Right lobe of liver (tissue), 6 donors: ENCODE data around the gene PYGB. TPM values are rescaled to one million over a fixed set of nuclear protein-coding genes. Genes with fewer than 3 reads are reported as not detected.
A peak's percentile ranks its signal among the peaks of the same experiment; 100 is the strongest.

Experiments used
- ATAC-seq, 4 donors: fragments of 200-7000 bp; cut with Tn5 transposase; one replicate each; pipeline ENCODE4 v1.9.1; 2020; ENCODE audit warnings: mild to moderate bottlenecking in 4 of 4, moderate library complexity in 4 of 4
- DNase-seq, 3 donors: peaks; one replicate each; pipeline ENCODE4 v3.0.0-alpha.2; 2020
- H3K27ac ChIP-seq, 3 donors: fragments of 200-600 bp; one replicate each; pipeline ENCODE4 v1.8.0; 2022
- H3K27me3 ChIP-seq, 2 donors: fragments of 200-600 bp; one replicate each; pipeline ENCODE4 v1.8.0; 2022
- H3K36me3 ChIP-seq, 4 donors: fragments of 200-600 bp; sonication (generic) in 1 of 4; one replicate each; pipeline versions ENCODE4 v1.5.1 to v1.8.0; 2017 to 2022; ENCODE audit warnings: control low read depth in 1 of 4
- H3K4me1 ChIP-seq, 4 donors: fragments of 200-600 bp; sonication (generic) in 1 of 4; one replicate each; pipeline versions ENCODE4 v1.5.1 to v1.8.0; 2017 to 2022; ENCODE audit warnings: control low read depth in 1 of 4
- H3K4me3 ChIP-seq, 3 donors: fragments of 200-600 bp; one replicate each; pipeline ENCODE4 v1.8.0; 2022
- H3K9me3 ChIP-seq, 4 donors: fragments of 200-600 bp; sonication (generic) in 1 of 4; one replicate each; pipeline versions ENCODE4 v1.5.1 to v1.8.0; 2017 to 2022; ENCODE audit warnings: control low read depth in 1 of 4
- POLR2A ChIP-seq: fragments of 450-650 bp; IDR thresholded peaks from one replicate; pipeline ENCODE4 v1.6.1; 2017; ENCODE audit warnings: antibody characterized with exemption, mild to moderate bottlenecking
- WGBS: methylation state at CpG from one replicate; pipeline ENCODE4 v1.1.6; 2018; ENCODE audit warnings: low coverage, low lambda C conversion rate; ENCODE audit not compliant: insufficient coverage; ENCODE audit errors: missing lambda C conversion rate; 5-methylcytosine and 5-hydroxymethylcytosine counted together
- intact Hi-C, 2 donors: fragments of 100-400 bp; cut with DNase I; formaldehyde crosslinking; loops; one replicate each; pipeline versions ENCODE4 v1.11.2 to v1.14.1; 2022
- total RNA-seq, 6 experiments: library from RNA; depleted of rRNA in 2 of 6; stranded (reverse); fragments of >200 nt in 2 of 6; fragmentation: NEBNext Ultra II Directional in 3 of 6; extraction: Animal tissue kit (Norgen Biotek cat#: 25700) in 3 of 6; gene quantifications; one replicate each; pipeline versions ENCODE4 v1.1.0 to v1.2.4, GENCODE V29; 2016 to 2023
- TF ChIP-seq, protein P1 (sequence below), 4 donors: fragments of 200-600 bp in 3 of 4; fragments of 450-650 bp in 1 of 4; IDR thresholded peaks; one replicate each; pipeline versions ENCODE4 v1.5.1 to v1.8.0; 2016 to 2022; ENCODE audit warnings: antibody characterized with exemption in 4 of 4, mild to moderate bottlenecking in 2 of 4
- donor health status: DM: no; HTN: yes; CAD: no.
- donor health status: DM: no; HTN: no; CAD: no.
- donor health status: DM: no; HTN: no; CAD: no.
- donor health status: DM: no; HTN: yes; CAD: no.
- donor health status: DM: no; HTN: yes; CAD: no.

Gene PYGB
- total RNA-seq, 6 experiments from 2014 or later, result 6.6 to 27.4 (median 13.2) TPM

DNA sequence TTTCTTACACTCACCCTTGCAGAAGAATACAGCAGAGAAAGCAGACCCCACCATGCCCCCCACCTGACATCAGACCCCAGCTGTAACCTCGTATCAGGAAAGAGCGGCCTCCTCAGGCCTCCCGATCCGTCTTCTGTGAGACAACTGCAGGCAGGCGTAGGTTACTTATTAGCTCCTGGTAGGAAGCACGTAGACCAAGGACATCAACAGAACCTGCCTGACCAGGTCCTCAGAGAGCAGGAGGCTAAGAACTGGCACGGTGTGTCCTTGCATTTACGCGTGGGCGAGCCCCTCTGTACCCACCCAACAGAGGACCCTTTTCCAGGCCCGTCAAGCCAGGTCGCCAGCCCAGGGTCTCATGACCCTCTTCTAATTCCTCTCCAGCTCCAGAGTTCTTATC is 91.7 kb downstream of the PYGB start:
- peak in 1 of 4 donors; percentile 10 for ATAC-seq
- 93% methylated on average over 6 of the region's 12 CpGs for WGBS
- H3K27me3 ChIP-seq, result no peaks in the 10 kb centered on the region
- H3K4me3 ChIP-seq, result no peak overlapping the region
- DNase-seq, result no peak
- no peaks in the 10 kb centered on the region for H3K9me3 ChIP-seq
- H3K4me1 ChIP-seq, result peaks cover 0 to 21% (median 9%) of the 10 kb centered on the region in 4 donors
- no peaks in the 10 kb centered on the region for H3K36me3 ChIP-seq
- H3K27ac ChIP-seq, result no peak overlapping the region
- TF ChIP-seq, protein P1, sequence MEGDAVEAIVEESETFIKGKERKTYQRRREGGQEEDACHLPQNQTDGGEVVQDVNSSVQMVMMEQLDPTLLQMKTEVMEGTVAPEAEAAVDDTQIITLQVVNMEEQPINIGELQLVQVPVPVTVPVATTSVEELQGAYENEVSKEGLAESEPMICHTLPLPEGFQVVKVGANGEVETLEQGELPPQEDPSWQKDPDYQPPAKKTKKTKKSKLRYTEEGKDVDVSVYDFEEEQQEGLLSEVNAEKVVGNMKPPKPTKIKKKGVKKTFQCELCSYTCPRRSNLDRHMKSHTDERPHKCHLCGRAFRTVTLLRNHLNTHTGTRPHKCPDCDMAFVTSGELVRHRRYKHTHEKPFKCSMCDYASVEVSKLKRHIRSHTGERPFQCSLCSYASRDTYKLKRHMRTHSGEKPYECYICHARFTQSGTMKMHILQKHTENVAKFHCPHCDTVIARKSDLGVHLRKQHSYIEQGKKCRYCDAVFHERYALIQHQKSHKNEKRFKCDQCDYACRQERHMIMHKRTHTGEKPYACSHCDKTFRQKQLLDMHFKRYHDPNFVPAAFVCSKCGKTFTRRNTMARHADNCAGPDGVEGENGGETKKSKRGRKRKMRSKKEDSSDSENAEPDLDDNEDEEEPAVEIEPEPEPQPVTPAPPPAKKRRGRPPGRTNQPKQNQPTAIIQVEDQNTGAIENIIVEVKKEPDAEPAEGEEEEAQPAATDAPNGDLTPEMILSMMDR (IDR thresholded peaks at IDR 0.05), result no peak
- TF ChIP-seq POLR2A, result no peak
- intact Hi-C loops, result no loop called here

DNA sequence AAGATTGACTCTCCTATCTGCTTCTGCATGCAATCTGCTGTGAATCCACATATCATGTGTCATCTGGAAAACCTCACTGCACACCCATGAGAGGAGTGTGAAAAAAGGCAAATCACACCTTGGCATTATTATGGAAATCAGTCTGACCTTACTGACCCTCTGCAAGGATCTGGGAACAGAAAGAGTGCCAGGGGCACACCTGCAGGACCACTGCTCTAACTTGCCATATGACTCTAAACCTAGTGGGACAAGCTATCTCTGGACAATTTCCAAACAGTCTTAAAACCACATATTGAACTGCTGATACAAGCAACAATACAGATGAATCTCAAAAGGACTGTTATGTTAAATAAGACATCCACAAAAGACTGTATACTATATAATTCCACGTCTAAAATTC is 92.5 kb downstream of the PYGB start:
- TF ChIP-seq POLR2A, result no peak
- TF ChIP-seq, protein P1 (IDR thresholded peaks at IDR 0.05), result no peak
- no peak overlapping the region for H3K4me3 ChIP-seq
- peaks cover 0 to 21% (median 9%) of the 10 kb centered on the region in 4 donors for H3K4me1 ChIP-seq
- intact Hi-C loops, result no loop called here
- ATAC-seq, result no peak
- no peak overlapping the region for H3K27ac ChIP-seq
- H3K27me3 ChIP-seq, result no peaks in the 10 kb centered on the region
- H3K36me3 ChIP-seq, result no peaks in the 10 kb centered on the region
- no peak for DNase-seq
- WGBS, result 80% methylated on average over 1 of the region's 1 CpG
- H3K9me3 ChIP-seq, result no peaks in the 10 kb centered on the region

DNA sequence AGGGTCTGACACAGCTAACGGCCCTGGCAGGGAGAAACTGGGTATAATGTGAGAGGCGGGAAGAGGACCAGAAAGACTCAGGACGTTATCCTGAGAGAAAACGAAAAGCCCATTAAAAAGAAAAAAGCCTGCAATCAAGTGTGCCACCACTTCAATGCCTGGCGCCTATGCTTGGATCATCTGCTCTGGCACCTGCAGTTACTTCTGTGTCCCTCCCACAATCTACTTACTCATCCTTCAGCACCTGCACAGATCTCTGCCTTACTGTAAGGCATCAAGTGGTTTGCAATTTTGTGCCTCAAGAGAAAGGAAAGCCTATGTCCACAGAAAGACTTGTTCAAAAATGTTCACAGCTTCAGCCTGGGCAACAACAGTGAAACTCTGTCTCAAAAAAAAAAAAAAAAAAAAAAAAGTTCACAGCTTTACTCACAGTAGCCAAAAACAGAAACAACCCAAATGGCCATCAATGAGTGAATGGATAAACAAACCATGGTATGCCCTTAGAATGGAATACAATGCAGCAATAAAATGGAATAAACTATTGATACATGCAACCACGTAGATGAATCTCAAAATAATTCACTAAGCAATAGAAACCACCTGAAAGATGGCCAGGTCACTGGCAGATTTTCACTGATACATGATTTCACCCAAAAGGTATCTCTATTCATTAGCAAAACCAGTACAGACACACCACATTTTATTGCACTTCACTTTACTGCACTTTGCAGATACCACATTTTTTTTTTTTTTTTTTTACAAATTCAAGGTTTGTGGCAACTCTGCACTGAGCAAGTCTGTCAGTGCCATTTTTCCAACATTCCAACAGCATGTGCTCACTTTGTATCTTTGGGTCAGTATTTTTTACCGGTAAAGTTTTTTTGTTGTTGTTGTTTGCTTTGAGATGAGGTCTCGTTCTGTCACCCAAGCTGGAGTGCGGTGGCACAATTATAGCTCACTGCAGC is 94.1 kb downstream of the PYGB start:
- no peaks in the 10 kb centered on the region for H3K36me3 ChIP-seq
- H3K9me3 ChIP-seq, result no peaks in the 10 kb centered on the region
- no peak for ATAC-seq
- peaks cover 0 to 21% (median 9%) of the 10 kb centered on the region in 4 donors for H3K4me1 ChIP-seq
- no peak for DNase-seq
- H3K4me3 ChIP-seq, result no peak overlapping the region
- H3K27me3 ChIP-seq, result no peaks in the 10 kb centered on the region
- no peak overlapping the region for H3K27ac ChIP-seq
- whole genome bisulfite sequencing, result 89% methylated on average over 9 of the region's 9 CpGs
- intact Hi-C loops, result no loop called here
- no peak for TF ChIP-seq POLR2A
- TF ChIP-seq, protein P1 (IDR thresholded peaks at IDR 0.05), result no peak

DNA sequence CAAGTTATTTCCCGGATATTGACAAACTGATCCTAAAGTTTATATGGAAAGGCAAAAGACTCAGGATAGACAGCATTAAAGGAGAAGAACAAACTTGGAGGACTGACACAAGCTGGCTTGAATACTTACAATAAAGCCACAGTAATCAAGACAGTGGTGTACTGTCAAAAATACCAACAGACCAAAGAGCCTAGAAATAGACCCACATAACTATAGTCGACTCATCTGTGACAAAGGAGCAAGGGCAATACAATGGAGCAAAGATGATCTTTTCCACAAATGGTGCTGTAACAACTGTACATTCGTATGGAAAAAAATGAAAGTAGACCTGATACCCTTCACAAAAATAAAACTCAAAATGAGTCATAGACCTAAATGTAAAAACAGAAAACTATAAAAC is 96.7 kb downstream of the PYGB start:
- ATAC-seq (no peak), DNase-seq (no peak)
- Histone ChIP-seq H3K4me3 (no peak overlapping the region), H3K9me3 (no peaks in the 10 kb centered on the region), H3K27me3 (no peaks in the 10 kb centered on the region), H3K27ac (no peak overlapping the region), H3K36me3 (no peaks in the 10 kb centered on the region), H3K4me1 (peaks cover 0 to under 1% (median 0%) of the 10 kb centered on the region in 4 donors)
- 100% methylated on average over 3 of the region's 3 CpGs for WGBS
- no peak for TF ChIP-seq POLR2A
- TF ChIP-seq, protein P1 (IDR thresholded peaks at IDR 0.05), result no peak
- intact Hi-C loops, result no loop called here
